OCI-LY1 (cell line): ENCODE measurements around the gene VWA8.

Experiments
- CTCF ChIP-seq: fragments of 200-600 bp; sonication (generic), shearing (Covaris generic); IDR thresholded peaks from 2 replicates; pipeline ENCODE4 v1.5.1; 2017; ENCODE audit warnings: mild to moderate bottlenecking, antibody characterized with exemption, low read length, moderate library complexity, mixed read lengths
- EZH2 ChIP-seq: fragments of 200-600 bp; sonication (generic), shearing (Covaris generic); IDR thresholded peaks from 2 replicates; pipeline ENCODE4 v1.8.0; 2017; ENCODE audit warnings: borderline replicate concordance, mixed run types, mild to moderate bottlenecking, antibody characterized with exemption, low read length, moderate library complexity, mixed read lengths

DNA sequence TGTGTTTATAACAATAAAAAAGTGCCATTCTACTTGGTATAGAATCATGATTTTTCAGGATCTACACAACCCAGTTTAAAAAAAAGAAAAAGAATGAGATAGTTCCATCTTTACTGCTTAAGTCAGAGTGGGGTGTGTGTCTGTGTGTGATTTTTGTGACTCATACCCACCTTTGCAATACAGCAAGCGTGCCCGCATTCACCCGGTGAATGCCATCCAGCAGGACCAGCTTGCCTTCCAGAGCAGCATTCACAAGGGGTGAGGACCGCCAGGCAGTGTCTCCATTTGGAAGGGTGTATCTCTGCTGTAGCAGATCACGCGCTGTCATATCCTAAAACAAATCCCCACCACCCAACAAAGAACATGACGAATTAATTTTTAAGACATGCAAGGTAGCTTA is 127.7 kb downstream of the VWA8 start:
- TF ChIP-seq CTCF (no peak), EZH2 (no peak)
